ENCODE data around the gene OBI1.
"Not testable (repeated sequence)": the region's sequence is repeated elsewhere in the genome, so short reads cannot be mapped to it uniquely, and the experiment has no call there.

Gene OBI1

GRCh38 chr13:78658630-78659449 lies at the start of gene OBI1:
OBI1 (minus strand) TSS chr13:78659155; CDS start chr13:78659120, 35 bp downstream.
- peak; percentile 88 for DNase-seq

GRCh38 chr13:78701383-78701782 lies 42.4 kb upstream of the OBI1 start:
- no peak for DNase-seq

GRCh38 chr13:78700121-78700910 lies 41.4 kb upstream of the OBI1 start:
- DNase-seq, result peak; percentile 19

- DNase-seq, result peak; percentile 27
These were observed 30.1 kb upstream of the OBI1 start for GRCh38 chr13:78689011-78689410.

GRCh38 chr13:78686461-78686860 lies 27.5 kb upstream of the OBI1 start:
- no peak for DNase-seq

GRCh38 chr13:78680576-78681350 lies 21.8 kb upstream of the OBI1 start:
- DNase-seq, result peak; percentile 74

GRCh38 chr13:78680115-78680561 lies 21.2 kb upstream of the OBI1 start:
- peak; percentile 93 for DNase-seq

GRCh38 chr13:78679329-78679728 lies 20.4 kb upstream of the OBI1 start:
- DNase-seq, result no peak

- no peak for DNase-seq
These were observed 16.2 kb upstream of the OBI1 start for GRCh38 chr13:78675112-78675511.

- DNase-seq, result no peak
These were observed 15.7 kb upstream of the OBI1 start for GRCh38 chr13:78674638-78675037.

GRCh38 chr13:78662467-78662866 lies 3.5 kb upstream of the OBI1 start:
- DNase-seq, result no peak

- DNase-seq, result no peak
These were observed 1.5 kb upstream of the OBI1 start for GRCh38 chr13:78660495-78660857.

- DNase-seq, result no peak
These were observed 958 bp upstream of the OBI1 start for GRCh38 chr13:78659732-78660494.

- no peak for DNase-seq
These were observed 435 bp upstream of the OBI1 start for GRCh38 chr13:78659450-78659730.

- DNase-seq, result no peak
These were observed 991 bp downstream of the OBI1 start for GRCh38 chr13:78657699-78658629.

GRCh38 chr13:78655906-78656305 lies 3.0 kb downstream of the OBI1 start:
- no peak for DNase-seq

GRCh38 chr13:78655007-78655406 lies 3.9 kb downstream of the OBI1 start:
- no peak for DNase-seq

- no peak for DNase-seq
These were observed 6.3 kb downstream of the OBI1 start for GRCh38 chr13:78652651-78653050.

- no peak for DNase-seq
These were observed 8.3 kb downstream of the OBI1 start for GRCh38 chr13:78650717-78651083.

- DNase-seq, result no peak
These were observed 8.8 kb downstream of the OBI1 start for GRCh38 chr13:78649997-78650716.

GRCh38 chr13:78647109-78647678 lies 11.8 kb downstream of the OBI1 start:
- DNase-seq, result not testable (repeated sequence)
